AG04450 (cell line): ENCODE data around the gene SIN3A. TPM values are rescaled to one million over a fixed set of nuclear protein-coding genes. Genes with fewer than 3 reads are reported as not detected.

Source experiments
- CTCF ChIA-PET: fragments of 300-600, 350-600 bp; formaldehyde crosslinking; extraction: SDS; loops from one replicate; lab custom pipeline; 2022; ENCODE audit warnings: antibody characterized with exemption, inconsistent platforms; lab: Charles Lee
- POLR2A ChIA-PET: fragments of 350-600 bp; formaldehyde crosslinking; extraction: SDS; loops from one replicate; lab custom pipeline; 2021; ENCODE audit warnings: antibody characterized with exemption, inconsistent platforms; lab: Yijun Ruan, JAX
- DNase-seq: peaks from one replicate; pipeline ENCODE4 v3.0.0-alpha.2; 2011; ENCODE audit warnings: low read depth, low spot score
- H3K27ac ChIP-seq: one replicate; pipeline ENCODE4 v1.5.1; 2012; ENCODE audit warnings: low read depth, low read length, control low read depth
- H3K27me3 ChIP-seq: one replicate; pipeline ENCODE4 v1.6.0; 2012; ENCODE audit warnings: low read length; ENCODE audit not compliant: control insufficient read depth, insufficient read depth
- H3K4me3 ChIP-seq: 2 replicates; pipeline ENCODE4 v1.5.1; 2011; ENCODE audit warnings: mild to moderate bottlenecking, low read depth, low read length, control low read depth
- H3K9me3 ChIP-seq: 2 replicates; pipeline ENCODE4 v1.5.1; 2012; ENCODE audit warnings: low read length; ENCODE audit not compliant: control insufficient read depth, insufficient read depth
- polyA plus RNA-seq: library from polyadenylated mRNA; depleted of rRNA; stranded (reverse); fragments of >200 nt; gene quantifications from 2 replicates; pipeline ENCODE4 v1.2.3, GENCODE V29; 2011
- TF ChIP-seq, protein P1 (sequence below): IDR thresholded peaks from 2 replicates; pipeline ENCODE4 v1.5.1; 2011; ENCODE audit warnings: low read depth, low read length, control low read depth, inconsistent platforms

Gene SIN3A
- polyA plus RNA-seq, 1 experiment, result 28.0 TPM

DNA sequence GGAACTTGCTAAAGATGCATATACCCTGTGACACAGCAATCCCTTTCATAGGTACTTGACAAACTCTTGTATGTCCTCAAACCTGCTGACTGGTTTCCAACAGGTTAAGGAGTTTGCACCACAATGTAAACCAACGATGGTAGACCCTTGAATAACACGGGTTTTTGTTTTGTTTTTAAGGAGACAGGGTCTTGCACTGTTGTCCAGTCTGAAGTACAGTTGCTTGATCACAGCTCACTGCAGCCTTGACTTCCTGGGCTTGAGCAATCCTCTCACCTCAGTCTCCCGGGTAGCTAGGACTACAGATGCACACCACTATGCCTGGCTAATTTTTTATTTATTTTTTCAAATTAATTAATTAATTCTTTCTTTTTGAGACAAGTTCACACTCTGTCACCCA, 23.3 kb downstream of the SIN3A start:
- Histone ChIP-seq H3K27me3 (no peaks in the 10 kb centered on the region), H3K4me3 (no peak overlapping the region), H3K27ac (no peak overlapping the region), H3K9me3 (no peaks in the 10 kb centered on the region)
- CTCF ChIA-PET, result no interaction called here
- no peak for DNase-seq
- POLR2A ChIA-PET, result no interaction called here
- TF ChIP-seq, protein P1, sequence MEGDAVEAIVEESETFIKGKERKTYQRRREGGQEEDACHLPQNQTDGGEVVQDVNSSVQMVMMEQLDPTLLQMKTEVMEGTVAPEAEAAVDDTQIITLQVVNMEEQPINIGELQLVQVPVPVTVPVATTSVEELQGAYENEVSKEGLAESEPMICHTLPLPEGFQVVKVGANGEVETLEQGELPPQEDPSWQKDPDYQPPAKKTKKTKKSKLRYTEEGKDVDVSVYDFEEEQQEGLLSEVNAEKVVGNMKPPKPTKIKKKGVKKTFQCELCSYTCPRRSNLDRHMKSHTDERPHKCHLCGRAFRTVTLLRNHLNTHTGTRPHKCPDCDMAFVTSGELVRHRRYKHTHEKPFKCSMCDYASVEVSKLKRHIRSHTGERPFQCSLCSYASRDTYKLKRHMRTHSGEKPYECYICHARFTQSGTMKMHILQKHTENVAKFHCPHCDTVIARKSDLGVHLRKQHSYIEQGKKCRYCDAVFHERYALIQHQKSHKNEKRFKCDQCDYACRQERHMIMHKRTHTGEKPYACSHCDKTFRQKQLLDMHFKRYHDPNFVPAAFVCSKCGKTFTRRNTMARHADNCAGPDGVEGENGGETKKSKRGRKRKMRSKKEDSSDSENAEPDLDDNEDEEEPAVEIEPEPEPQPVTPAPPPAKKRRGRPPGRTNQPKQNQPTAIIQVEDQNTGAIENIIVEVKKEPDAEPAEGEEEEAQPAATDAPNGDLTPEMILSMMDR, result no peak

DNA sequence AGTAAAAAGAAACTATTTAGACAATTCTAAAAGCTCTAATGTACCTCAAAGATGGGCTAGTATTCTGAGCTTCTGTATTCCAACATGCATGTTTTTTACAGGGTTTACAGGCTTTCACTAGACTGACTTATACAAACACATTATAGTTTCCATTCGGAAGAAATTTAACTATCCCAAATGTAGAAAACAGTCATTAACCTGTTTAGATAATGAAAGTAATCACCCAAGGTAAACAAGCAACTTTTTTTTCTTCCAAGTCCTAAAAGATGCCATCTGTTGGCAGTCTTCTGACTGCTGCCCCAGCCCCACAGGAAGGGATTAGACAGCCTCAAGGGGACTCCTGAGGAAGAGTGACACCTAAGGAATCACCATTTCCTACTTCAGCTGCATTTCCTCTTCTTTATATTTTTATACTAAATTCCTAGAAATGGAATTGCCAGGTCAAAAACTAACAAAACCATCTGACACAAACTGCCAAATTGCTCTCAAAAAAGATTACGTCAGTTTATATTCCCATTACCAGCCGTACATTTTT, 25.5 kb downstream of the SIN3A start:
- H3K9me3 ChIP-seq, result no peaks in the 10 kb centered on the region
- no peak overlapping the region for H3K27ac ChIP-seq
- ChIA-PET CTCF (no interaction called here), POLR2A (no interaction called here)
- TF ChIP-seq, protein P1, result no peak
- H3K27me3 ChIP-seq, result no peaks in the 10 kb centered on the region
- DNase-seq, result no peak
- no peak overlapping the region for H3K4me3 ChIP-seq

DNA sequence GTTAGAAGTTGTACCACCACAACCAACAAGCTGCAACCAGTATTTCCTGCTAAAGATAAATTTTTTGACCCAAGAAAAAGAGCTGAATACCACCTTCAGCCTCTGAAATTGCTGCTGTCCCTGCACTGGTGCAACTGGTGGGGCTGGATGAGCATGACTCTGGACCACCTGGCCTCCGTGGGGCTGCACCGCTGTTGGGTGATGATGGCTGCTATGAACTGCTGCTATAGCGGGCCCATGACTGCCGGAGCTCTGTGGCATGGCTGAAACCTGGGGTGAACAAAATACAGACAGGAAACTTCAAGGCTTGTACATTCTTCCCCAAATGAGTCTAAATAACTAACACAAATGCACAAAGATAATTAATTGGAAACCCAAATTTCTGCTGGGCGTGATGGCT, 28.9 kb downstream of the SIN3A start:
- no peak for DNase-seq
- H3K27ac ChIP-seq, result no peak overlapping the region
- TF ChIP-seq, protein P1, result no peak
- ChIA-PET POLR2A (interaction anchor here (0.7 to 0.9 kb wide), 2 partner anchors 13 to 45 kb away, joined by 4 to 5 read pairs; no protein-coding TSS in a partner anchor), CTCF (interaction anchor here (1.5 kb wide), 1 partner anchor 55 kb away, joined by 5 read pairs; the partner anchor contains the start of gene MAN2C1)
- no peak overlapping the region for H3K4me3 ChIP-seq
- no peaks in the 10 kb centered on the region for H3K9me3 ChIP-seq
- H3K27me3 ChIP-seq, result no peaks in the 10 kb centered on the region

DNA sequence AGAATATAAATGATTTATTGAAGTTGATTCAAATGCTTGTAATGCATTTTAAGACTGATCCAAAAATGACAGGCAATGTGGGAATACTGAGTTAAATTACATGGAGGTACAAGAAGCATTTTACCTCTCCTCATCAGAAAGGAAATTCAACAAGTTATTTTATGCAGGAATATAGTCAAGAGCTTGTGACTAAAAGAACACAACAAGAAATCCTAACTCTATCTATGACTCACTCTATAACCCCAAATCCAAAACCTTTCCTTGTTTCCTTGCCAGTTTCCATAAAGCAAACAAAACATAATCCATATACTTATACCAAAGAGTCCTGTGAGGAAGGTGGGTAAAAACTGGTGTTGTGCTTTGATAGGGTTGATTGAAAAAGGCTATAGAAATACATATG, 30.8 kb downstream of the SIN3A start:
- ChIA-PET POLR2A (no interaction called here), CTCF (no interaction called here)
- TF ChIP-seq, protein P1, result no peak
- Histone ChIP-seq H3K27me3 (no peaks in the 10 kb centered on the region), H3K9me3 (no peaks in the 10 kb centered on the region), H3K27ac (no peak overlapping the region), H3K4me3 (no peak overlapping the region)
- peak; percentile 8 for DNase-seq

DNA sequence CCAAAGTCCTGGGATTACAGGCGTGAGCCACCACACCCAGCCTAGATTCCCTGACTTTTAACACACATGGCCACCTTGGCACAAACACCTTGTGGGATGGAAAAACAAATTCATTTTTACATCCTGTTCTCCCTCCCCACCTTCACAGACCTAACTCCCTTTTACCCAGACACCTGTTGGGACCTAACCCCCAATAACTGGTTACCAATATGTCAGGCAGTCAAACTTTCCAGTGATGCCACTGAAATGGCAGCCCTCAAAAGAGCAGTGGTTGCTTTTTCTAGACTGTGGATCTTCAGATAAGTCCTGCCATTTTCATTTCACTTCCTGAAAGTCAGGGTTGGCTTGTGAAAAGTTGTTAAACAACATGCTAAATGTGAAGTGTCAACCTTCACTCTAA, 34.9 kb downstream of the SIN3A start:
- no peak overlapping the region for H3K4me3 ChIP-seq
- DNase-seq, result no peak
- H3K27me3 ChIP-seq, result no peaks in the 10 kb centered on the region
- ChIA-PET POLR2A (no interaction called here), CTCF (no interaction called here)
- no peaks in the 10 kb centered on the region for H3K9me3 ChIP-seq
- no peak overlapping the region for H3K27ac ChIP-seq
- TF ChIP-seq, protein P1, result no peak
